Stimulated activated CD8-positive, alpha-beta memory T cell treated with anti-CD3 and anti-CD28 coated beads, Interleukin-12 subunit alpha, Interleukin-12 subunit beta, amount 100 ng/mL, for 4 hours (primary cell): Measurements from ENCODE around the gene ATP6V0A1.
"Not testable (repeated sequence)": the region's sequence is repeated elsewhere in the genome, so short reads cannot be mapped to it uniquely, and the experiment has no call there.

Experiments used
- DNase-seq: peaks from one replicate; pipeline ENCODE4 v3.0.0-alpha.2; 2020; ENCODE audit warnings: low read depth

ATP6V0A1 gene

GRCh38 chr17:42436391-42436790, 22.3 kb upstream of the ATP6V0A1 start:
- DNase-seq: no peak

DNA sequence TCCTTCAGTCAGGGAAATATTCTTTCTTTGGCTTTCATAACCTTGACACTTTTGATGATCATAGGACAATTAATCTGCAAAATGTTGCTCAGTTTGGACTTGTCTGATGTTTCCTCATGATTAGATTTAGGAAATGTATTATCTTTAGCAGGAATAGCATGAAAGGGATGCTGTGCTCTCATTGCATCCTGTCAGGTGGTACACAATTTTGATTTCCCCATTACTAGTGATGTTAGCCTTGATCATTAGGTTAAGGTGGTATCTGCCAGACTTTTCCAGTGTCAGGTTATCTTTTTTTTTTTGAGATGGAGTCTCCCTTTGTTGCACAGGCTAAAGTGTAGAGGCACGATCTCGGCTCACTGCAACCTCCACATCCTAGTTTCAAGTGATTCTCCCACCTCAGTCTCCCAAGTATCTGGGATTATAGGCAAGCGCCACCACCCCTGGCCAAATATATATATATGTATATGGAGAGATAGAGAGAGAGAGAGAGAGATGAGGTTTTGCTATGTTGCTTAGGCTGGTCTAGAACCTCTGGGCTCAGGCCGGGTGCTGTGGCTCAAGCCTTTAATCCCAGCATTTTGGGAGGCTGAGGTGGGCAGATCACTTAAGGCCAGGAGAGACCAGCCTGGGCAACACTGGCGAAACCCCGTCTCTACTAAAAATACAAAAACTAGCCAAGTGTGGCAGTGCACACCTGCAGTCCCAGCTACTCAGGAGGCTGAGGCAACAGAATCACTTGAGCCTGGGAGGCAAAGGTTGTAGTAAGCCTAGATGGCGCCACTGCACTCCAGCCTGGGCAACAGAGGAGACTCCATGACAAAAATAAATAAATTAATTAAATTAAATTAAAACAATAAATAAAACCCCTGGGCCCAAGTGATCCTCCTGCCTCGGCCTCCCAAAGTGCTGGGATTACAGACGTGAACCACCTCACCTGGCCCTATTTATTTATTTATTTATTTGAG, 19.8 kb upstream of the ATP6V0A1 start:
- no peak for DNase-seq

GRCh38 chr17:42441371-42442195, 17.1 kb upstream of the ATP6V0A1 start:
- no peak for DNase-seq

GRCh38 chr17:42442196-42442565, 16.5 kb upstream of the ATP6V0A1 start:
- no peak for DNase-seq

- not testable (repeated sequence) for DNase-seq
Observed at GRCh38 chr17:42449176-42449575, 9.5 kb upstream of the ATP6V0A1 start.

DNA sequence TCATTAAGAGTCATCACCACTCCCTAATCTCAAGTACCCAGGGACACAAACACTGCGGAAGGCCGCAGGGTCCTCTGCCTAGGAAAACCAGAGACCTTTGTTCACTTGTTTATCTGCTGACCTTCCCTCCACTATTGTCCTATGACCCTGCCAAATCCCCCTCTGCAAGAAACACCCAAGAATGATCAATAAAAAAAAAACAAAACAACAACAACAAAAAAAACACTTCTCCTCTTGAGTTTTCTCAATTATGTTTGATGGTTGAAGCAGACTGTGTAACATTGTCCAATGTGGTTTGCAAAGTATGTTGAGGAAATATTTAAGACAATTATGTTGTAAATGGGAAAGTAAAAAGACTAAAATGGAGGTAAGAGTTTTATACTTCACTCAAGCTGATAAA, 8.8 kb upstream of the ATP6V0A1 start:
- not testable (repeated sequence) for DNase-seq

DNA sequence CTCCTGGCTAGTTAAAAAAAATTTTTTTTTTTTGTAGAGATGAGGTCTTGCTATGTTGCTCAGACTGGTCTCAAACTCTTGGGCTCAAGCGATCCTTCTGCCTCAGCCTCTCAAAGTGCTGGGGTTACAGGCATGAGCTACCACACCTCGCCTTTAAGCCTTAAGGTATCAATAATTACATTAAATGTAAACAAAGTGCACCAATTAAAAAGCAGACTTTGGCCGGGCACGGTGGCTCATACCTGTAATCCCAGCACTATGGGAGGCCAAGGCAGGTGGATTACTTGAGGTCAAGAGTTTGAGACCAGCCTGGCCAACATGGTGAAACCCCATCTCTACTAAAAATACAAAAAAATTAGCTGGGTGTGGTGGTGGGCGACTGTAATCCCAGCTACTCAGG, 7.4 kb upstream of the ATP6V0A1 start:
- DNase-seq: not testable (repeated sequence)

DNA sequence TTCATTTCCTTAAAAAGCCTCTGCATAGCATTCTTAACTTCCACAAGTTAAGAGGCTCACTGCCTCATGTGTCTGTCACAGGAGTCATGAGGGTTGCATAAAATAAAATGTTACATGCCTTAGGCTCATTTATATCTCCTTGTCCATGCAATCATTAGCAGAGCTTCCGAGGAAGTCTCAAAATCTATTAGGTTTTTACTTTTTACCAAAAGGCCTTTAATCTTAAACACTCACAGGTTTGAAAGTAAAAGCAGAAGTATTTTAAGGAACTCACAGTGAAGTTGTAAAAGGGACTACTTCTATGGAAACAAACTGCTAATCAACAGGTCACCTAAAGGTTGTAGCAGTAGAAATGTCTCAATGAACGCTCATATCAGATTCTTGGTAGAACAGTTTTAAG, 5.2 kb upstream of the ATP6V0A1 start:
- no peak for DNase-seq

DNA sequence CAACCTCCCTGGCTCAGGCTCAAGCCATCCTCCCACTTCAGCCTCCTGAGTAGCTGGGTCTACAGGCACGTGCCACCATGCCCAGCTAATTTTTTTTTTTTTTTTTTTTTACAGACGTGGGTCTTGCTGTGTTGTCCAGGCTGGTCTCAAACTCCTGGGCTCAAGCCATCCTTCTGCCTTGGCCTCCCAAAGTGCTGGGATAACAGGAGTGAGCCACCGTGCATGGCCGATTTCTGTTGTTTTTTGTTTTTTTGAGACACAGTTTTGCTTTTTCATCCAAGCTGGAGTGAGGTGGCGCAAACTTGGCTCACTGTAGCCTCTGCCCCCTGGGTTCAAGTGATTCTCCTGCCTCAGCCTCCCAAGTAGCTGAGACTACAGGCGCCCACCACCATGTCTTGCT, 3.7 kb upstream of the ATP6V0A1 start:
- DNase-seq: not testable (repeated sequence)

- DNase-seq: no peak
Observed at GRCh38 chr17:42456223-42457106, 2.2 kb upstream of the ATP6V0A1 start.

- no peak for DNase-seq
Observed at GRCh38 chr17:42457107-42457792, 1.4 kb upstream of the ATP6V0A1 start.

- no peak for DNase-seq
Observed at GRCh38 chr17:42459256-42459800, 650 bp downstream of the ATP6V0A1 start.

GRCh38 chr17:42459801-42460281, 1.2 kb downstream of the ATP6V0A1 start:
- DNase-seq: no peak

GRCh38 chr17:42460371-42460770, 1.7 kb downstream of the ATP6V0A1 start:
- no peak for DNase-seq

DNA sequence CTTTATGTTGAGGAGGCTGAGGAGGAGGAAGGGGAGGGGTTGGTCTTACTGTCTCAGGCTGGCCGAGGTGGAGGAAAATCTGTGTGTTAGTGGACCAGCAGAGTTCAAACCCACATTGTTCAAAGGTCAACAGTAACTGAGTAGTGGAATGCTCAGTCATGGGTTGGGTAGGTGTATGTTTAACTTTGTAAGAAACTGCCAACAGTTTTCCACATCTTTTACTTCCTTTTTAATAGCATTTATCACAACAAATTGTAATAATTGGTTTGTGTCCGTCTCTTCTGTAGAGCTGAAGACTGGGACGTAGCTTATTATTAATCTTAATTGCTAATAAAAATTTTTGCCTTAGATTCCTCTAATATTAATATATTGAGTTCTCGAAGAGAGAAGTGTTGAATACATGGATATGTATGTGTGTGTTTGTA, 5.3 kb downstream of the ATP6V0A1 start:
- no peak for DNase-seq

DNA sequence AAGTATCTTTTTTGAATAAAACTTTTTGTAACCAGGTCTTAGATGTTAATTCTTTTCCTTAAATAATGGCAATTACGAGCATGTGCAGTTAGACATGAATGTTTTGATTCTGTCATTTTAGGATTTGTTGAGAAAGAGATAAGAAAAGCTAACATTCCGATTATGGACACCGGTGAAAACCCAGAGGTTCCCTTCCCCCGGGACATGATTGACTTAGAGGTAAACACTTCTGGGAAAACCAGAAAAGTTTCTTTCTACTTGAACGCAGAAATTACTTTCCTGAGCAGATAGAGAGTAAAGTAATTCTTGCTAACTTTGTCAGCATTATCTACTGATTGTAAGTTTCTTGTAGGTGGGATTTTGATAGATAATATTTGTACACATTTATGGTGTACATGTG, 9.2 kb downstream of the ATP6V0A1 start:
- no peak for DNase-seq

GRCh38 chr17:42472709-42473521, 14.2 kb downstream of the ATP6V0A1 start:
- DNase-seq: no peak

GRCh38 chr17:42474276-42474675, 15.6 kb downstream of the ATP6V0A1 start:
- no peak for DNase-seq

GRCh38 chr17:42475121-42475520, 16.4 kb downstream of the ATP6V0A1 start:
- no peak for DNase-seq

GRCh38 chr17:42475835-42476234, 17.2 kb downstream of the ATP6V0A1 start:
- DNase-seq: no peak
